Measurements from ENCODE around the gene CD3E.
"Not testable (repeated sequence)": the region's sequence is repeated elsewhere in the genome, so short reads cannot be mapped to it uniquely, and the experiment has no call there.

Gene CD3E

DNA sequence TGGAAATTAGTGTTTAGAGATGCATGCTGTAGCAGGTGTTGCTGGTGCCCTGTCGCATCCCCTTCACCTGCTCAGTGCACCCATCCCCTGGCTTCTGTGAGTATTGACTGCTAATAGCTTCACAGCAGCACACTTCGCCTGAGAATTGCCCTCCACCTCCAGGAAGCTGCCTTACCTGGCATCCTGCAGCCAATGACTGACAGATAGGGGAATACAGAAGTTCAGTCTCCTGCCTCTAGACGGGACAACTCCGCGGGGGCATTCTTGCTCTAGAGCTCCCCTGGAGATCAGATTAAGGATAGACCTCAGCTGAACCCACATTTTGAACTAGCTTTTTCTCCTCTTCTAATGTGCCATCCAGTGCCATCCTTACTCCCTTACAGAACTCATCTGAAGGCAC, 9.3 kb upstream of the CD3E start:
- TF ChIP-seq, protein P1, sequence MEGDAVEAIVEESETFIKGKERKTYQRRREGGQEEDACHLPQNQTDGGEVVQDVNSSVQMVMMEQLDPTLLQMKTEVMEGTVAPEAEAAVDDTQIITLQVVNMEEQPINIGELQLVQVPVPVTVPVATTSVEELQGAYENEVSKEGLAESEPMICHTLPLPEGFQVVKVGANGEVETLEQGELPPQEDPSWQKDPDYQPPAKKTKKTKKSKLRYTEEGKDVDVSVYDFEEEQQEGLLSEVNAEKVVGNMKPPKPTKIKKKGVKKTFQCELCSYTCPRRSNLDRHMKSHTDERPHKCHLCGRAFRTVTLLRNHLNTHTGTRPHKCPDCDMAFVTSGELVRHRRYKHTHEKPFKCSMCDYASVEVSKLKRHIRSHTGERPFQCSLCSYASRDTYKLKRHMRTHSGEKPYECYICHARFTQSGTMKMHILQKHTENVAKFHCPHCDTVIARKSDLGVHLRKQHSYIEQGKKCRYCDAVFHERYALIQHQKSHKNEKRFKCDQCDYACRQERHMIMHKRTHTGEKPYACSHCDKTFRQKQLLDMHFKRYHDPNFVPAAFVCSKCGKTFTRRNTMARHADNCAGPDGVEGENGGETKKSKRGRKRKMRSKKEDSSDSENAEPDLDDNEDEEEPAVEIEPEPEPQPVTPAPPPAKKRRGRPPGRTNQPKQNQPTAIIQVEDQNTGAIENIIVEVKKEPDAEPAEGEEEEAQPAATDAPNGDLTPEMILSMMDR (IDR thresholded peaks at IDR 0.05; ENCODE audit: extremely low read depth, insufficient read depth, missing control alignments), result no peak
- no peak for DNase-seq (ENCODE audit: low spot score)
- in situ Hi-C loops (cut with MboI; ENCODE audit: low pct_unique_long_range_greater_than_20kb, low sequenced_read_pairs, unreplicated experiment), result no loop called here

DNA sequence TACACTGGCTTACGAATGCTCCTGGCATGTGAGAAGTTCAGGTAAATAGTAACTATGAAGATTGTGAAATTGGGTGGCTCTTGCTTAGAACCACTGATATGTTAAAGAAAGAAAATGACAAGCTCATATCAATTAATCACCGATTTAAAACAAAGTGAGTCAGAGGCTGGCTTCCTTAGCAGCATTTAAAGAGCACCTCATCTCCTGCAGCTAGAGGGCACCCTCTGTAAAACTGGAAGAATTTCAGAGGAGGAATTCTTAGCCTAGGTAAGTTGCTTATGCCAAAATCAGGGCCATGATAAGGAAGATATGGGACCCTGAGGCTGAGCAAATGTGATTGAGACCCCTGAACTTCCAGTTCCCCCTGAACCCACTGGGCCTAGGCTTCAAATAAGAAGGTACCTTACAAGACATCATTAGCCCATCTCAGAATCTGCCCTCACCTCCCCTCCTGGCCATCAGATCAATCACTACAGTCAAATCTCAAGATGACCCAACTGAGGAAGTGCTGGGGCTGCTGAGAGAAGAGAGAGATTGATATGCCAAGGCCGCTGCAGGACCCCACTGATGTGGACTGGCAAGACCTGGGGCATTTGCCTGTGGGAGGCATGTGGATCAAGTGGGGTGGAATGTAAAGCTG, 8.6 kb upstream of the CD3E start:
- peak; percentile 25 for DNase-seq (ENCODE audit: low spot score)
- in situ Hi-C loops (cut with MboI; ENCODE audit: low pct_unique_long_range_greater_than_20kb, low sequenced_read_pairs, unreplicated experiment), result no loop called here
- TF ChIP-seq, protein P1 (IDR thresholded peaks at IDR 0.05; ENCODE audit: extremely low read depth, insufficient read depth, missing control alignments), result peak; percentile 70

GRCh38 chr11:118301600-118302195, 2.8 kb upstream of the CD3E start:
- TF ChIP-seq, protein P1 (IDR thresholded peaks at IDR 0.05; ENCODE audit: extremely low read depth, insufficient read depth, missing control alignments), result no peak
- DNase-seq (ENCODE audit: low spot score), result no peak
- in situ Hi-C loops (cut with MboI; ENCODE audit: low pct_unique_long_range_greater_than_20kb, low sequenced_read_pairs, unreplicated experiment), result no loop called here

- DNase-seq (ENCODE audit: low spot score), result no peak
- in situ Hi-C loops (cut with MboI; ENCODE audit: low pct_unique_long_range_greater_than_20kb, low sequenced_read_pairs, unreplicated experiment), result no loop called here
- TF ChIP-seq, protein P1 (IDR thresholded peaks at IDR 0.05; ENCODE audit: extremely low read depth, insufficient read depth, missing control alignments), result no peak
Measured at GRCh38 chr11:118304227-118304567, 333 bp upstream of the CD3E start.

GRCh38 chr11:118305726-118306125, 1.2 kb downstream of the CD3E start:
- TF ChIP-seq, protein P1 (IDR thresholded peaks at IDR 0.05; ENCODE audit: extremely low read depth, insufficient read depth, missing control alignments), result no peak
- no peak for DNase-seq (ENCODE audit: low spot score)
- in situ Hi-C loops (cut with MboI; ENCODE audit: low pct_unique_long_range_greater_than_20kb, low sequenced_read_pairs, unreplicated experiment), result no loop called here

DNA sequence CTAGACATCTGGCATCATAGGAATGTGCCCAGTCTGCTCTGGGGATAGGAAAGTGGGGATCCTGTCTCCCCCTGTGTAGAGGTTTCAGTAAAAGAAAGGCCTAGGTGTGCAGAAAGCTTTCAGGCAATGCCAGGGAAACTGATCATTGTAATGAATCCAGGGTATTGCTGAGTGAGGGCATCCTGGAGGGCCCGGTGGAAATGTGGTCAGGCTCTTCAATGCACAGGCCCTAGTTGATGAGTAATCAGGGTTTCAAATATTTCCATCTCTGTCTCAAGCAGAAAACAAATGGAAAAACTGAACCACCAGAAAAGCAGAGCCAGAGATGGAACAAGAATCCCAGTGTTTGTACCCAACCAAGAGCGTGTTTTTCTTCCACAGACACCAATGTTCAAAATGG, 2.0 kb downstream of the CD3E start:
- no peak for DNase-seq (ENCODE audit: low spot score)
- in situ Hi-C loops (cut with MboI; ENCODE audit: low pct_unique_long_range_greater_than_20kb, low sequenced_read_pairs, unreplicated experiment), result no loop called here
- TF ChIP-seq, protein P1 (IDR thresholded peaks at IDR 0.05; ENCODE audit: extremely low read depth, insufficient read depth, missing control alignments), result no peak

GRCh38 chr11:118308995-118309528, 4.5 kb downstream of the CD3E start:
- DNase-seq (ENCODE audit: low spot score); in situ Hi-C loops (cut with MboI; ENCODE audit: low pct_unique_long_range_greater_than_20kb, low sequenced_read_pairs, unreplicated experiment): not testable (repeated sequence)
